Spinal cord (tissue), 10 donors: ENCODE data around the gene DERL3. TPM values are rescaled to one million over a fixed set of nuclear protein-coding genes. Genes with fewer than 3 reads are reported as not detected.

ENCODE experiments used
- DNase-seq, 6 donors: peaks; one replicate each; pipeline versions ENCODE4 v3.0.0 to v3.0.0-alpha.2; 2013 to 2015; ENCODE audit warnings: low spot score in 6 of 6, low read depth in 4 of 6
- H3K27ac ChIP-seq: one replicate; pipeline ENCODE4 v1.5.1; 2013; ENCODE audit warnings: low read depth, low read length, control low read depth
- H3K27me3 ChIP-seq: one replicate; pipeline ENCODE4 v1.6.1; 2013; ENCODE audit warnings: low read length; ENCODE audit not compliant: control insufficient read depth, insufficient read depth
- H3K36me3 ChIP-seq: one replicate; pipeline ENCODE4 v1.6.1; 2013; ENCODE audit warnings: low read length; ENCODE audit not compliant: control insufficient read depth, insufficient read depth
- H3K4me1 ChIP-seq: one replicate; pipeline ENCODE4 v1.6.1; 2013; ENCODE audit warnings: low read length; ENCODE audit not compliant: control insufficient read depth, insufficient read depth
- H3K4me3 ChIP-seq: one replicate; pipeline ENCODE4 v1.5.1; 2013; ENCODE audit warnings: low read depth, low read length, control low read depth
- H3K9me3 ChIP-seq: one replicate; pipeline ENCODE4 v1.6.1; 2013; ENCODE audit warnings: low read length; ENCODE audit not compliant: control insufficient read depth, insufficient read depth
- WGBS: methylation state at CpG from one replicate; pipeline ENCODE4 v1.1.5; 2013; ENCODE audit warnings: missing lambda C conversion rate; ENCODE audit not compliant: insufficient coverage; 5-methylcytosine and 5-hydroxymethylcytosine counted together
- polyA plus RNA-seq, 2 donors: library from polyadenylated mRNA; unstranded; fragments of 120-200 nt; gene quantifications; one replicate each; pipeline ENCODE4 v1.2.1, GENCODE V29; 2013; ENCODE audit not compliant: insufficient read length in 2 of 2
- total RNA-seq, 2 donors: library from RNA; depleted of rRNA in 1 of 2; stranded (reverse); fragments of 120-200 nt in 1 of 2; fragments of >200 nt in 1 of 2; gene quantifications; one replicate each; pipeline versions ENCODE4 v1.2.3 to v1.2.4, GENCODE V29; 2013 to 2014
- donor health status: healthy.

Gene DERL3
- total and polyA plus RNA-seq, 4 donors = 0.50 to 5.3 (median 4.0) TPM

GRCh38 chr22:23816156-23816976 is 22.4 kb downstream of the DERL3 start:
- Histone ChIP-seq H3K27me3 (no peaks in the 10 kb centered on the region), H3K4me3 (no peak overlapping the region), H3K9me3 (no peaks in the 10 kb centered on the region), H3K27ac (no peak overlapping the region), H3K4me1 (no peaks in the 10 kb centered on the region), H3K36me3 (peaks cover 77% of the 10 kb centered on the region)
- DNase-seq = peak in 2 of 6 donors; percentile 63 to 65
- WGBS = 92% methylated on average over 15 of the region's 18 CpGs

GRCh38 chr22:23815541-23816155 is 23.2 kb downstream of the DERL3 start:
- Histone ChIP-seq H3K9me3 (no peaks in the 10 kb centered on the region), H3K4me3 (no peak overlapping the region), H3K27ac (no peak overlapping the region), H3K27me3 (no peaks in the 10 kb centered on the region), H3K36me3 (peaks cover 76% of the 10 kb centered on the region), H3K4me1 (no peaks in the 10 kb centered on the region)
- 85% methylated on average over 7 of the region's 10 CpGs for WGBS
- DNase-seq = no peak

GRCh38 chr22:23812378-23812777 is 26.4 kb downstream of the DERL3 start:
- H3K27ac ChIP-seq = no peak overlapping the region
- H3K36me3 ChIP-seq = peaks cover 58% of the 10 kb centered on the region
- no peaks in the 10 kb centered on the region for H3K27me3 ChIP-seq
- no peak overlapping the region for H3K4me3 ChIP-seq
- no peaks in the 10 kb centered on the region for H3K9me3 ChIP-seq
- no peaks in the 10 kb centered on the region for H3K4me1 ChIP-seq
- WGBS = 100% methylated on average over 1 of the region's 4 CpGs
- no peak for DNase-seq

GRCh38 chr22:23806837-23807236 is 32.0 kb downstream of the DERL3 start:
- no peak overlapping the region for H3K4me3 ChIP-seq
- H3K4me1 ChIP-seq = no peaks in the 10 kb centered on the region
- no peaks in the 10 kb centered on the region for H3K9me3 ChIP-seq
- H3K27me3 ChIP-seq = no peaks in the 10 kb centered on the region
- no CpG with 5 or more reads among the region's 1 CpG for WGBS
- H3K27ac ChIP-seq = no peak overlapping the region
- no peak for DNase-seq
- peaks cover 69% of the 10 kb centered on the region for H3K36me3 ChIP-seq

- H3K4me3 ChIP-seq = no peak overlapping the region
- H3K27ac ChIP-seq = no peak overlapping the region
- no peaks in the 10 kb centered on the region for H3K9me3 ChIP-seq
- H3K36me3 ChIP-seq = peaks cover 80% of the 10 kb centered on the region
- DNase-seq = no peak
- 81% methylated on average over 11 of the region's 12 CpGs for WGBS
- H3K27me3 ChIP-seq = no peaks in the 10 kb centered on the region
- no peaks in the 10 kb centered on the region for H3K4me1 ChIP-seq
Observed at GRCh38 chr22:23804781-23805291, 34.0 kb downstream of the DERL3 start.

GRCh38 chr22:23803001-23803819 is 35.6 kb downstream of the DERL3 start:
- Histone ChIP-seq H3K4me3 (no peak overlapping the region), H3K27ac (no peak overlapping the region), H3K36me3 (peaks cover 86% of the 10 kb centered on the region), H3K27me3 (no peaks in the 10 kb centered on the region), H3K4me1 (no peaks in the 10 kb centered on the region), H3K9me3 (no peaks in the 10 kb centered on the region)
- no peak for DNase-seq
- 70% methylated on average over 21 of the region's 21 CpGs for WGBS

- Histone ChIP-seq H3K27me3 (no peaks in the 10 kb centered on the region), H3K4me3 (no peak overlapping the region), H3K9me3 (no peaks in the 10 kb centered on the region), H3K36me3 (peaks cover 88% of the 10 kb centered on the region), H3K4me1 (no peaks in the 10 kb centered on the region), H3K27ac (no peak overlapping the region)
- 90% methylated on average over 8 of the region's 8 CpGs for WGBS
- no peak for DNase-seq
Observed at GRCh38 chr22:23801886-23802377, 36.9 kb downstream of the DERL3 start.

GRCh38 chr22:23801238-23801821 is 37.5 kb downstream of the DERL3 start:
- Histone ChIP-seq H3K36me3 (peaks cover 89% of the 10 kb centered on the region), H3K4me3 (no peak overlapping the region), H3K4me1 (no peaks in the 10 kb centered on the region), H3K27me3 (no peaks in the 10 kb centered on the region), H3K9me3 (no peaks in the 10 kb centered on the region), H3K27ac (no peak overlapping the region)
- no peak for DNase-seq
- WGBS = 95% methylated on average over 9 of the region's 11 CpGs
